GM12878 (cell line): ENCODE measurements around the gene SLC6A17. TPM values are rescaled to one million over a fixed set of nuclear protein-coding genes. Genes with fewer than 3 reads are reported as not detected.

ENCODE experiments used
- ATAC-seq: fragments of 200-7000 bp; cut with Tn5 transposase; 3 replicates; pipeline ENCODE4 v1.9.1; 2020; ENCODE audit warnings: mild to moderate bottlenecking, moderate library complexity
- BruUV-seq: library from RNA; stranded (reverse); fragments of 400-500 nt; replicated peaks from 2 replicates; lab custom pipeline; 2021; lab: Mats Ljungman, UMichigan
- CTCF ChIA-PET: fragments of 300-600 bp; sonication (Branson Sonifier 250); formaldehyde crosslinking; extraction: SDS; loops from one replicate; lab custom pipeline; 2021; ENCODE audit warnings: inconsistent platforms; lab: Yijun Ruan, JAX
- POLR2A ChIA-PET: fragments of 350-600 bp; formaldehyde crosslinking; extraction: SDS; loops from one replicate; lab custom pipeline; 2021; ENCODE audit warnings: inconsistent platforms; lab: Charles Lee
- RAD21 ChIA-PET: fragments of 300-600 bp; sonication (Branson Sonifier 250); formaldehyde crosslinking; loops from one replicate; lab custom pipeline; 2023; ENCODE audit warnings: antibody characterized with exemption; ENCODE audit not compliant: unreplicated experiment; lab: Charles Lee
- SMC1A ChIA-PET: fragments of 300-600 bp; sonication (Branson Sonifier 250); formaldehyde crosslinking; loops from one replicate; lab custom pipeline; 2023; ENCODE audit not compliant: unreplicated experiment, uncharacterized antibody; lab: Charles Lee
- DNase-seq: peaks from one replicate; pipeline ENCODE4 v3.0.0-alpha.2; 2011; ENCODE audit warnings: low read depth, low spot score
- FAIRE-seq: peaks from 3 replicates; lab custom pipeline; 2011; peaks lifted over from hg19 to GRCh38; lab: Jason Lieb, UNC
- H2AFZ ChIP-seq: 2 replicates; pipeline ENCODE4 v1.6.0; 2011; ENCODE audit warnings: low read depth, low read length, control low read depth; ENCODE audit not compliant: control insufficient read depth
- H3K27ac ChIP-seq: 2 replicates; pipeline ENCODE4 v1.5.1; 2011; ENCODE audit warnings: control low read depth; ENCODE audit not compliant: control insufficient read depth, insufficient read depth
- H3K27me3 ChIP-seq, 2 experiments: replicated peaks in 1 of 2; 2 replicates each; pipeline versions ENCODE4 v1.6.0 to v1.6.1; 2011; ENCODE audit warnings: low read length in 1 of 2; ENCODE audit not compliant: control insufficient read depth in 2 of 2, insufficient read depth in 2 of 2
- H3K36me3 ChIP-seq, 2 experiments: 2 replicates each; pipeline ENCODE4 v1.5.1; 2011; ENCODE audit warnings: low read length in 1 of 2; ENCODE audit not compliant: control insufficient read depth in 2 of 2, insufficient read depth in 2 of 2
- H3K4me1 ChIP-seq: 2 replicates; pipeline ENCODE4 v1.6.1; 2011; ENCODE audit warnings: mild to moderate bottlenecking, low read length, moderate library complexity, mixed read lengths; ENCODE audit not compliant: control insufficient read depth, insufficient read depth
- H3K4me2 ChIP-seq: 2 replicates; pipeline ENCODE4 v1.6.0; 2011; ENCODE audit warnings: control low read depth; ENCODE audit not compliant: control insufficient read depth, insufficient read depth
- H3K4me3 ChIP-seq: fragments of 200-600 bp; sonication (generic); 2 replicates; pipeline ENCODE4 v1.5.1; 2016
- H3K79me2 ChIP-seq: 2 replicates; pipeline ENCODE4 v1.6.0; 2011; ENCODE audit warnings: low read length; ENCODE audit not compliant: control insufficient read depth, insufficient read depth
- H3K9ac ChIP-seq: 2 replicates; pipeline ENCODE4 v1.8.0; 2011; ENCODE audit warnings: low read length, control low read depth, mixed read lengths; ENCODE audit not compliant: control insufficient read depth, insufficient read depth
- H3K9me3 ChIP-seq: replicated peaks from 3 replicates; pipeline ENCODE4 v1.5.1; 2011; ENCODE audit warnings: mild to moderate bottlenecking, low read length; ENCODE audit not compliant: control insufficient read depth, insufficient read depth
- H4K20me1 ChIP-seq: 2 replicates; pipeline ENCODE4 v1.6.0; 2011; ENCODE audit not compliant: control insufficient read depth, insufficient read depth
- CREM ChIP-seq: IDR thresholded peaks from 2 replicates; pipeline ENCODE4 v1.6.1; 2014; ENCODE audit warnings: antibody characterized with exemption, low read depth
- CTCF ChIP-seq, 3 experiments: IDR thresholded peaks in 2 of 3; conservative IDR thresholded peaks in 1 of 3; 2 replicates each; pipeline ENCODE4 v1.5.1; 2011; ENCODE audit warnings: low read depth in 3 of 3, low read length in 3 of 3, mild to moderate bottlenecking in 3 of 3, control low read depth in 2 of 3, moderate library complexity in 2 of 3, inconsistent platforms in 1 of 3, mixed read lengths in 1 of 3; ENCODE audit not compliant: control insufficient read depth in 2 of 3, insufficient read depth in 1 of 3; ENCODE audit errors: extremely low read depth in 1 of 3
- EZH2 ChIP-seq: IDR thresholded peaks from 2 replicates; pipeline ENCODE4 v1.6.1; 2012; ENCODE audit warnings: low read depth, mild to moderate bottlenecking, control low read depth, inconsistent platforms, low read length, borderline replicate concordance; ENCODE audit not compliant: control insufficient read depth
- FOXK2 ChIP-seq: fragments of 450-650 bp; IDR thresholded peaks from 2 replicates; pipeline ENCODE4 v1.6.1; 2017; ENCODE audit warnings: mild to moderate bottlenecking, moderate library complexity
- NFXL1 ChIP-seq: fragments of 450-650 bp; IDR thresholded peaks from 2 replicates; pipeline ENCODE4 v1.6.1; 2017; ENCODE audit warnings: antibody characterized with exemption, mild to moderate bottlenecking, borderline replicate concordance
- NFYA ChIP-seq: IDR thresholded peaks from 2 replicates; pipeline ENCODE4 v1.6.1; 2011; ENCODE audit warnings: low read depth, mild to moderate bottlenecking, low read length, improper control_type of control experiment, borderline replicate concordance
- RAD21 ChIP-seq: IDR thresholded peaks from 2 replicates; pipeline ENCODE4 v1.6.1; 2011; ENCODE audit warnings: mild to moderate bottlenecking, low read depth, low read length, moderate library complexity; ENCODE audit not compliant: insufficient read depth
- REST ChIP-seq: IDR thresholded peaks from 2 replicates; pipeline ENCODE4 v1.6.1; 2012; ENCODE audit warnings: mild to moderate bottlenecking, low read depth, low read length
- SIN3A ChIP-seq: IDR thresholded peaks from 2 replicates; pipeline ENCODE4 v1.6.1; 2012; ENCODE audit warnings: low read depth, low read length, improper control_type of control experiment
- SMC3 ChIP-seq: IDR thresholded peaks from 2 replicates; pipeline ENCODE4 v1.6.1; 2011; ENCODE audit warnings: low read length, improper control_type of control experiment, borderline replicate concordance
- SREBF2 ChIP-seq: IDR thresholded peaks from 2 replicates; pipeline ENCODE4 v1.6.1; 2012; ENCODE audit warnings: mild to moderate bottlenecking, low read length
- USF2 ChIP-seq: IDR thresholded peaks from 2 replicates; pipeline ENCODE4 v1.6.1; 2011; ENCODE audit warnings: low read depth, low read length, improper control_type of control experiment, borderline replicate concordance
- ZNF24 ChIP-seq: fragments of 450-650 bp; IDR thresholded peaks from 2 replicates; pipeline ENCODE4 v1.6.1; 2017; ENCODE audit warnings: antibody characterized with exemption, mild to moderate bottlenecking
- WGBS: methylation state at CpG from one replicate; pipeline ENCODE4 v1.1.6; 2016; ENCODE audit warnings: low lambda C conversion rate; ENCODE audit not compliant: insufficient replicate concordance, insufficient coverage; ENCODE audit errors: missing lambda C conversion rate; 5-methylcytosine and 5-hydroxymethylcytosine counted together
- in situ Hi-C: fragments of 300-500 bp; cut with MboI; formaldehyde crosslinking; loops from 9 replicates; pipeline ENCODE4 v1.14.3; 2018; ENCODE audit warnings: mixed read lengths
- intact Hi-C: fragments of 100-400 bp; cut with micrococcal nuclease; formaldehyde crosslinking; loops from one replicate; pipeline ENCODE4 v1.14.2; 2022; ENCODE audit not compliant: unreplicated experiment
- polyA plus RNA-seq, 11 experiments: library from polyadenylated mRNA; depleted of rRNA in 4 of 11; unstranded in 6 of 11; stranded (reverse) in 5 of 11; fragments of >200 nt; fragmentation: Nextera tagmentation in 4 of 11; fragmentation: Illumina TruSeq in 1 of 11; extraction: Ambion mirVana in 4 of 11; extraction: Trizol in 1 of 11; gene quantifications; 1 replicate in 1 of 11; 2 replicates in 10 of 11; pipeline versions ENCODE4 v1.2.1 to v1.2.3, GENCODE V29; 2011 to 2016; ENCODE audit warnings: inconsistent platforms in 2 of 11, missing spikeins in 2 of 11, low read depth in 1 of 11
- total RNA-seq, 4 experiments: library from RNA; depleted of rRNA in 3 of 4; stranded (reverse); fragments of >200 nt in 3 of 4; fragmentation: Illumina TruSeq in 1 of 4; extraction: Trizol in 1 of 4; gene quantifications; 2 replicates each; pipeline versions ENCODE4 v1.2.1 to v1.2.3, GENCODE V29; 2013 to 2021
- TF ChIP-seq, protein P1 (sequence below): fragments of 450-650 bp; IDR thresholded peaks from 2 replicates; pipeline ENCODE4 v1.6.1; 2017; ENCODE audit warnings: mild to moderate bottlenecking

Gene SLC6A17
- total and polyA plus RNA-seq, 10 of the 15 experiments (the other 5 are each of a cell fraction or from before 2014, with no cell fraction given): not detected

GRCh38 chr1:110196917-110197765 lies 46.8 kb downstream of the SLC6A17 start:
- BruUV-seq: no TSS peak
- Histone ChIP-seq H3K9ac (no peak overlapping the region), H4K20me1 (no peaks in the 10 kb centered on the region), H3K27ac (no peak overlapping the region), H3K4me3 (no peak overlapping the region), H3K27me3 (peaks cover 0 to 2% of the 10 kb centered on the region in 2 experiments; a peak in 2 of 4 replicates), H3K9me3 (no peaks in the 10 kb centered on the region), H2AFZ (no peak overlapping the region), H3K36me3 (no peaks in the 10 kb centered on the region), H3K79me2 (no peaks in the 10 kb centered on the region), H3K4me2 (no peak overlapping the region), H3K4me1 (no peaks in the 10 kb centered on the region)
- ATAC-seq (peak; percentile 98), DNase-seq (no peak), FAIRE-seq (peak; percentile 92)
- in situ Hi-C loops: no loop called here
- ChIA-PET POLR2A (no interaction called here), RAD21 (interaction anchor here (0.9 to 2.3 kb wide), 9 partner anchors 10 to 299 kb away, joined by 3 to 20 read pairs (median 4); no protein-coding TSS in a partner anchor), CTCF (interaction anchor here (0.6 to 3.4 kb wide), 41 partner anchors 10 to 422 kb away, joined by 3 to 78 read pairs (median 4); partner anchors contain the start of genes LAMTOR5 and RBM15), SMC1A (interaction anchor here (1.1 to 3.5 kb wide), 8 partner anchors 10 to 305 kb away, joined by 3 to 23 read pairs (median 6); no protein-coding TSS in a partner anchor)
- WGBS: 42% methylated on average over 12 of the region's 12 CpGs
- intact Hi-C loops: no loop called here
- TF ChIP-seq SMC3: peak; percentile 77
- TF ChIP-seq NFYA: no peak
- TF ChIP-seq FOXK2: no peak
- TF ChIP-seq CREM: no peak
- no peak for TF ChIP-seq NFXL1
- TF ChIP-seq SIN3A: no peak
- TF ChIP-seq, protein P1, sequence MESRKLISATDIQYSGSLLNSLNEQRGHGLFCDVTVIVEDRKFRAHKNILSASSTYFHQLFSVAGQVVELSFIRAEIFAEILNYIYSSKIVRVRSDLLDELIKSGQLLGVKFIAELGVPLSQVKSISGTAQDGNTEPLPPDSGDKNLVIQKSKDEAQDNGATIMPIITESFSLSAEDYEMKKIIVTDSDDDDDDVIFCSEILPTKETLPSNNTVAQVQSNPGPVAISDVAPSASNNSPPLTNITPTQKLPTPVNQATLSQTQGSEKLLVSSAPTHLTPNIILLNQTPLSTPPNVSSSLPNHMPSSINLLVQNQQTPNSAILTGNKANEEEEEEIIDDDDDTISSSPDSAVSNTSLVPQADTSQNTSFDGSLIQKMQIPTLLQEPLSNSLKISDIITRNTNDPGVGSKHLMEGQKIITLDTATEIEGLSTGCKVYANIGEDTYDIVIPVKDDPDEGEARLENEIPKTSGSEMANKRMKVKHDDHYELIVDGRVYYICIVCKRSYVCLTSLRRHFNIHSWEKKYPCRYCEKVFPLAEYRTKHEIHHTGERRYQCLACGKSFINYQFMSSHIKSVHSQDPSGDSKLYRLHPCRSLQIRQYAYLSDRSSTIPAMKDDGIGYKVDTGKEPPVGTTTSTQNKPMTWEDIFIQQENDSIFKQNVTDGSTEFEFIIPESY: no peak
- TF ChIP-seq USF2: no peak
- no peak for TF ChIP-seq EZH2
- peak; percentile 87 to 92 (median 91) for TF ChIP-seq CTCF (IDR thresholded peaks at IDR 0.05 in 2 of 3, conservative IDR thresholded peaks at IDR 0.05 in 1 of 3; ENCODE audit: control insufficient read depth in 2 of 3, extremely low read depth in 1 of 3, insufficient read depth in 1 of 3, low read depth in 3 of 3, low read length in 3 of 3)
- TF ChIP-seq ZNF24: no peak
- TF ChIP-seq RAD21: peak; percentile 61
- no peak for TF ChIP-seq REST
- no peak for TF ChIP-seq SREBF2
